HEK293T (cell line): ENCODE results near the gene TMEM151B.

Source experiments
- ARNT ChIP-seq: fragments of 450-650 bp; IDR thresholded peaks from 2 replicates; pipeline ENCODE4 v1.6.1; 2017; ENCODE audit warnings: mild to moderate bottlenecking
- BHLHE40 ChIP-seq: fragments of 450-650 bp; IDR thresholded peaks from 2 replicates; pipeline ENCODE4 v1.6.1; 2016; ENCODE audit warnings: mild to moderate bottlenecking, moderate library complexity, borderline replicate concordance
- FOXA1 ChIP-seq: fragments of 450-650 bp; IDR thresholded peaks from 2 replicates; pipeline ENCODE4 v1.6.1; 2016; ENCODE audit warnings: mild to moderate bottlenecking
- FOXK2 ChIP-seq: fragments of 450-650 bp; IDR thresholded peaks from 2 replicates; pipeline ENCODE4 v1.6.1; 2016; ENCODE audit warnings: mild to moderate bottlenecking
- NFRKB ChIP-seq: fragments of 450-650 bp; IDR thresholded peaks from 2 replicates; pipeline ENCODE4 v1.6.1; 2016; ENCODE audit warnings: mild to moderate bottlenecking, moderate library complexity
- SP1 ChIP-seq: fragments of 450-650 bp; IDR thresholded peaks from 2 replicates; pipeline ENCODE4 v1.6.1; 2017
- SUZ12 ChIP-seq: fragments of 450-650 bp; IDR thresholded peaks from 2 replicates; pipeline ENCODE4 v1.6.1; 2016; ENCODE audit warnings: mild to moderate bottlenecking
- TARDBP ChIP-seq: fragments of 450-650 bp; IDR thresholded peaks from 2 replicates; pipeline ENCODE4 v1.6.1; 2016

DNA sequence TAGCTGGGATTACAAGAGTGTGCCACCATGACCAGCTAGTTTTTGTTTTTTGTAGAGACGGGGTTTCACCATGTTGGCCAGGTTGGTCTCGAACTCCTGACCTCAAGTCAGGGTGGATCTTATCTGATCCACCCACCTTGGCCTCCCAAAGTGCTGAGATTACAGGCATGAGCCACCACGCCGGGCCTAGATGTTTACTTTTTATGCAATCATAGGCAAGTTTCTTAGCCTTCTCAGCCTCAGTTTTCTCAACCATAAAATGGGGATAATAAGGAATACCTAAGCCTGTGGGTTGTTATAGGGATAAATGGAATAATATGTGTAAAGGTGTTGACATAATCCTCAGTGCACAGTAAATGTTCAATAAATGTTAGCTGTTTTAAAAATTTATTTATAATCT lies 82.0 kb downstream of the TMEM151B start:
- TF ChIP-seq ARNT (no peak), SP1 (no peak), FOXA1 (no peak), TARDBP (no peak), FOXK2 (no peak), NFRKB (no peak), BHLHE40 (no peak), SUZ12 (no peak)
